ENCODE measurements around the gene ELP4.
A peak's percentile ranks its signal among the peaks of the same experiment; 100 is the strongest.

ELP4 gene

GRCh38 chr11:31509429-31510345 is at the start of gene ELP4, which contains the start of gene IMMP1L (continued):
- TF ChIP-seq, protein P1, sequence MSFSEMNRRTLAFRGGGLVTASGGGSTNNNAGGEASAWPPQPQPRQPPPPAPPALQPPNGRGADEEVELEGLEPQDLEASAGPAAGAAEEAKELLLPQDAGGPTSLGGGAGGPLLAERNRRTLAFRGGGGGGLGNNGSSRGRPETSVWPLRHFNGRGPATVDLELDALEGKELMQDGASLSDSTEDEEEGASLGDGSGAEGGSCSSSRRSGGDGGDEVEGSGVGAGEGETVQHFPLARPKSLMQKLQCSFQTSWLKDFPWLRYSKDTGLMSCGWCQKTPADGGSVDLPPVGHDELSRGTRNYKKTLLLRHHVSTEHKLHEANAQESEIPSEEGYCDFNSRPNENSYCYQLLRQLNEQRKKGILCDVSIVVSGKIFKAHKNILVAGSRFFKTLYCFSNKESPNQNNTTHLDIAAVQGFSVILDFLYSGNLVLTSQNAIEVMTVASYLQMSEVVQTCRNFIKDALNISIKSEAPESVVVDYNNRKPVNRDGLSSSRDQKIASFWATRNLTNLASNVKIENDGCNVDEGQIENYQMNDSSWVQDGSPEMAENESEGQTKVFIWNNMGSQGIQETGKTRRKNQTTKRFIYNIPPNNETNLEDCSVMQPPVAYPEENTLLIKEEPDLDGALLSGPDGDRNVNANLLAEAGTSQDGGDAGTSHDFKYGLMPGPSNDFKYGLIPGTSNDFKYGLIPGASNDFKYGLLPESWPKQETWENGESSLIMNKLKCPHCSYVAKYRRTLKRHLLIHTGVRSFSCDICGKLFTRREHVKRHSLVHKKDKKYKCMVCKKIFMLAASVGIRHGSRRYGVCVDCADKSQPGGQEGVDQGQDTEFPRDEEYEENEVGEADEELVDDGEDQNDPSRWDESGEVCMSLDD (tag by site-specific recombination; IDR thresholded peaks at IDR 0.05) = no peak
- no peak for TF ChIP-seq ZNF416 (tag by site-specific recombination; IDR thresholded peaks at IDR 0.05)
- peak; percentile 35 for TF ChIP-seq REST (tag by site-specific recombination; IDR thresholded peaks at IDR 0.05)
- TF ChIP-seq ZNF37A (tag by site-specific recombination; IDR thresholded peaks at IDR 0.05) = no peak
- no peak for TF ChIP-seq ZNF311 (tag by site-specific recombination; IDR thresholded peaks at IDR 0.05; ENCODE audit: borderline replicate concordance)
- no peak for TF ChIP-seq ZFP37 (tag by site-specific recombination; IDR thresholded peaks at IDR 0.05)
- no peak for TF ChIP-seq ZNF184 (tag by site-specific recombination; IDR thresholded peaks at IDR 0.05)
- TF ChIP-seq ZNF2 (tag by site-specific recombination; IDR thresholded peaks at IDR 0.05) = 0 out of 2 replicates have a peak, but pooled peaks have one; percentile 49
- TF ChIP-seq ZNF629 (tag by site-specific recombination; IDR thresholded peaks at IDR 0.05) = peak; percentile 49; the same call in 1 of the 2 replicates
- no peak for TF ChIP-seq ZNF433 (tag by site-specific recombination; IDR thresholded peaks at IDR 0.05; ENCODE audit: low read depth)
- no peak for TF ChIP-seq ZNF558 (tag by site-specific recombination; IDR thresholded peaks at IDR 0.05)
- no peak for TF ChIP-seq ZNF398 (tag by site-specific recombination; IDR thresholded peaks at IDR 0.05)
- TF ChIP-seq REPIN1 (tag by site-specific recombination; IDR thresholded peaks at IDR 0.05; ENCODE audit: low read depth) = no peak
- TF ChIP-seq YY1 (tag by site-specific recombination; IDR thresholded peaks at IDR 0.05) = peak; percentile 67
- no peak for TF ChIP-seq ZNF48 (tag by site-specific recombination; IDR thresholded peaks at IDR 0.05)
- peak; percentile 49; the same call in 1 of the 2 replicates for TF ChIP-seq ZXDB (tag by site-specific recombination; IDR thresholded peaks at IDR 0.05)
- TF ChIP-seq, protein P2, sequence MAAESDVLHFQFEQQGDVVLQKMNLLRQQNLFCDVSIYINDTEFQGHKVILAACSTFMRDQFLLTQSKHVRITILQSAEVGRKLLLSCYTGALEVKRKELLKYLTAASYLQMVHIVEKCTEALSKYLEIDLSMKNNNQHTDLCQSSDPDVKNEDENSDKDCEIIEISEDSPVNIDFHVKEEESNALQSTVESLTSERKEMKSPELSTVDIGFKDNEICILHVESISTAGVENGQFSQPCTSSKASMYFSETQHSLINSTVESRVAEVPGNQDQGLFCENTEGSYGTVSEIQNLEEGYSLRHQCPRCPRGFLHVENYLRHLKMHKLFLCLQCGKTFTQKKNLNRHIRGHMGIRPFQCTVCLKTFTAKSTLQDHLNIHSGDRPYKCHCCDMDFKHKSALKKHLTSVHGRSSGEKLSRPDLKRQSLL (tag by site-specific recombination; IDR thresholded peaks at IDR 0.05) = peak; percentile 32; the same call in 1 of the 2 replicates
- TF ChIP-seq ZNF830 (tag by site-specific recombination; IDR thresholded peaks at IDR 0.05; ENCODE audit: low read depth) = no peak
- peak; percentile 82 for TF ChIP-seq ZNF76 (tag by site-specific recombination; IDR thresholded peaks at IDR 0.05; ENCODE audit: borderline replicate concordance, low read depth)
- TF ChIP-seq ZBTB11 (tag by site-specific recombination; conservative IDR thresholded peaks at IDR 0.05; ENCODE audit: low read depth) = peak; percentile 55; the same call in 1 of the 2 replicates
- TF ChIP-seq ZNF24 (tag by site-specific recombination; IDR thresholded peaks at IDR 0.05) = no peak
- TF ChIP-seq ZSCAN23 (tag by site-specific recombination; IDR thresholded peaks at IDR 0.05) = no peak
- no peak for TF ChIP-seq ZNF571 (tag by site-specific recombination; IDR thresholded peaks at IDR 0.05)
- no peak for TF ChIP-seq ZNF549 (tag by site-specific recombination; IDR thresholded peaks at IDR 0.05)
- TF ChIP-seq KLF1 (tag by site-specific recombination; IDR thresholded peaks at IDR 0.05) = no peak
- TF ChIP-seq ZSCAN16 (tag by site-specific recombination; IDR thresholded peaks at IDR 0.05) = no peak
- 0 out of 2 replicates have a peak, but pooled peaks have one; percentile 43 for TF ChIP-seq ZNF561 (tag by site-specific recombination; IDR thresholded peaks at IDR 0.05; ENCODE audit: borderline replicate concordance)

Measured in HEK293 (cell line).